Kidney (tissue), 14 donors: ENCODE measurements around the gene RAD51B. TPM values are rescaled to one million over a fixed set of nuclear protein-coding genes. Genes with fewer than 3 reads are reported as not detected.
A peak's percentile ranks its signal among the peaks of the same experiment; 100 is the strongest.

ENCODE experiments used
- DNase-seq, 5 donors: peaks; one replicate each; pipeline ENCODE4 v3.0.0-alpha.2; 2013 to 2020
- FAIRE-seq: peaks from 2 replicates; lab custom pipeline; 2012; peaks lifted over from hg19 to GRCh38; lab: Jason Lieb, UNC
- H3K27ac ChIP-seq, 2 donors: one replicate each; pipeline ENCODE4 v1.7.0; 2013; ENCODE audit warnings: low read depth in 2 of 2, low read length in 2 of 2, inconsistent platforms in 1 of 2
- H3K27me3 ChIP-seq: one replicate; pipeline ENCODE4 v1.7.1; 2013; ENCODE audit warnings: low read length, inconsistent platforms; ENCODE audit not compliant: control insufficient read depth, insufficient read depth
- H3K36me3 ChIP-seq, 3 donors: one replicate each; pipeline versions ENCODE4 v1.7.0 to v1.7.1; 2013; ENCODE audit warnings: low read length in 3 of 3, control low read depth in 1 of 3, inconsistent platforms in 1 of 3; ENCODE audit not compliant: insufficient read depth in 3 of 3, control insufficient read depth in 2 of 3
- H3K4me1 ChIP-seq, 3 donors: one replicate each; pipeline versions ENCODE4 v1.7.0 to v1.7.1; 2013; ENCODE audit warnings: low read length in 3 of 3, inconsistent platforms in 1 of 3, low read depth in 1 of 3; ENCODE audit not compliant: control insufficient read depth in 2 of 3, insufficient read depth in 2 of 3
- H3K4me3 ChIP-seq, 3 donors: one replicate each; pipeline versions ENCODE4 v1.7.0 to v1.8.1; 2013; ENCODE audit warnings: low read length in 3 of 3, control low read depth in 1 of 3, inconsistent platforms in 1 of 3
- H3K9ac ChIP-seq, 3 donors: one replicate each; pipeline versions ENCODE4 v1.7.0 to v1.7.1; 2013; ENCODE audit warnings: low read length in 3 of 3, control low read depth in 1 of 3, inconsistent platforms in 1 of 3
- H3K9me3 ChIP-seq, 3 donors: one replicate each; pipeline versions ENCODE4 v1.7.0 to v1.7.1; 2013; ENCODE audit warnings: low read length in 3 of 3, control low read depth in 1 of 3, inconsistent platforms in 1 of 3; ENCODE audit not compliant: control insufficient read depth in 2 of 3, insufficient read depth in 1 of 3
- intact Hi-C: fragments of 100-400 bp; cut with DNase I; formaldehyde crosslinking; loops from one replicate; pipeline ENCODE4 v1.11.1; 2022
- polyA plus RNA-seq: library from polyadenylated mRNA; stranded (reverse); fragments of 350-450 nt; fragmentation: Illumina TruSeq; extraction: RNeasy Lipid Tissue Mini Kit (QIAGEN cat#74804); gene quantifications from one replicate; pipeline ENCODE4 v1.2.3, GENCODE V29; 2014; ENCODE audit warnings: low read depth, low replicate concordance; ENCODE audit not compliant: insufficient read depth
- total RNA-seq: library from RNA; stranded (reverse); fragmentation: NEBNext Ultra II Directional; extraction: Animal tissue kit (Norgen Biotek cat#: 25700); gene quantifications from one replicate; pipeline ENCODE4 v1.2.1, GENCODE V29; 2021
- TF ChIP-seq, protein P1 (sequence below): IDR thresholded peaks from 3 replicates; pipeline ENCODE4 v1.5.1; 2012; ENCODE audit warnings: mild to moderate bottlenecking, moderate library complexity, borderline replicate concordance; ENCODE audit not compliant: insufficient read depth; ENCODE audit errors: extremely low read depth
- donor health status: control.
- donor health status: control.
- donor health status: control.
- donor health status: control.
- donor health status: control.
- donor health status: DM: yes; HTN: yes; CAD: no.
- donor health status: Normal renal cell carcinoma (clear cell type).

The RAD51B gene
- total and polyA plus RNA-seq, 2 donors from 2014 or later, result 6.9 to 18.0 TPM

- Histone ChIP-seq H3K36me3 (no peaks in the 10 kb centered on the region), H3K4me1 (peaks cover 0 to 2% (median 0%) of the 10 kb centered on the region in 3 donors), H3K27me3 (no peaks in the 10 kb centered on the region), H3K27ac (no peak overlapping the region), H3K4me3 (no peak overlapping the region), H3K9me3 (no peaks in the 10 kb centered on the region), H3K9ac (no peak overlapping the region)
- TF ChIP-seq, protein P1, sequence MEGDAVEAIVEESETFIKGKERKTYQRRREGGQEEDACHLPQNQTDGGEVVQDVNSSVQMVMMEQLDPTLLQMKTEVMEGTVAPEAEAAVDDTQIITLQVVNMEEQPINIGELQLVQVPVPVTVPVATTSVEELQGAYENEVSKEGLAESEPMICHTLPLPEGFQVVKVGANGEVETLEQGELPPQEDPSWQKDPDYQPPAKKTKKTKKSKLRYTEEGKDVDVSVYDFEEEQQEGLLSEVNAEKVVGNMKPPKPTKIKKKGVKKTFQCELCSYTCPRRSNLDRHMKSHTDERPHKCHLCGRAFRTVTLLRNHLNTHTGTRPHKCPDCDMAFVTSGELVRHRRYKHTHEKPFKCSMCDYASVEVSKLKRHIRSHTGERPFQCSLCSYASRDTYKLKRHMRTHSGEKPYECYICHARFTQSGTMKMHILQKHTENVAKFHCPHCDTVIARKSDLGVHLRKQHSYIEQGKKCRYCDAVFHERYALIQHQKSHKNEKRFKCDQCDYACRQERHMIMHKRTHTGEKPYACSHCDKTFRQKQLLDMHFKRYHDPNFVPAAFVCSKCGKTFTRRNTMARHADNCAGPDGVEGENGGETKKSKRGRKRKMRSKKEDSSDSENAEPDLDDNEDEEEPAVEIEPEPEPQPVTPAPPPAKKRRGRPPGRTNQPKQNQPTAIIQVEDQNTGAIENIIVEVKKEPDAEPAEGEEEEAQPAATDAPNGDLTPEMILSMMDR, result no peak
- no peak for DNase-seq
- no peak for FAIRE-seq
- intact Hi-C loops, result no loop called here
Measured at GRCh38 chr14:68770051-68770450, 950.5 kb downstream of the RAD51B start.

GRCh38 chr14:68770553-68771286 is 951.1 kb downstream of the RAD51B start:
- FAIRE-seq (no peak), DNase-seq (peak in 1 of 5 donors; percentile 21)
- Histone ChIP-seq H3K9me3 (no peaks in the 10 kb centered on the region), H3K9ac (no peak overlapping the region), H3K4me3 (no peak overlapping the region), H3K27ac (no peak overlapping the region), H3K4me1 (peaks cover 0 to 1% (median 0%) of the 10 kb centered on the region in 3 donors), H3K36me3 (no peaks in the 10 kb centered on the region), H3K27me3 (no peaks in the 10 kb centered on the region)
- TF ChIP-seq, protein P1, result no peak
- intact Hi-C loops, result no loop called here

DNA sequence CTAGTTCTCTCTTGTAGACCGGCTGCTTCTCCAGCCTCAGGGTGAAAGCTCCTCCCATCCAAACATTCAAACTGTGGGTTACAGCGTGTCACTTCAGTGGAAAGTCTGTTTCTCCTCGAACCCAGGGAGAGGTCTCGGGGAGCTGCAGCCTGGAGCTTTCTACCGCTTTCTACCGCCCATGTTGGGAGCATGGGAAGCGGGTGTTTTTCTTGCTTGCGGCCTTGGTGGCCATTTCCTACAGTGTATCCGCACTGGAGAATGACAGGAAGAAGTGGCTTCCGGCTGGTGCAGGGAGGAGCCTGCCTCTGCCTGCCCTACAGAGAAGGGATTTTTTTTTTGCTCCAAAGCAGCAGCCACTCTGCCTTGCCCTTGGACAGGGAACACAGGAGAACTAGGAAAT is 952.1 kb downstream of the RAD51B start:
- TF ChIP-seq, protein P1, result no peak
- Histone ChIP-seq H3K27ac (peak overlapping the region in 1 of 2 donors; percentile 52), H3K27me3 (no peaks in the 10 kb centered on the region), H3K9me3 (no peaks in the 10 kb centered on the region), H3K9ac (no peak overlapping the region), H3K4me1 (no peaks in the 10 kb centered on the region), H3K4me3 (no peak overlapping the region), H3K36me3 (no peaks in the 10 kb centered on the region)
- FAIRE-seq (no peak), DNase-seq (peak in 3 of 5 donors; percentile 32 to 71 (median 66))
- intact Hi-C loops, result no loop called here
